ENCODE data around the gene CENPS. TPM values are rescaled to one million over a fixed set of nuclear protein-coding genes. Genes with fewer than 3 reads are reported as not detected.
"Not testable (repeated sequence)": the region's sequence is repeated elsewhere in the genome, so short reads cannot be mapped to it uniquely, and the experiment has no call there.

The CENPS gene
- total RNA-seq, 1 experiment from 2014 or later: 28.5 TPM

- no peak overlapping the region for H3K27ac ChIP-seq
- CTCF ChIA-PET: no interaction called here
- intact Hi-C loops (cut with micrococcal nuclease; ENCODE audit: unreplicated experiment): loop anchor here (5.0 kb wide), 2 partner anchors 482 to 807 kb away; partner anchors contain the start of genes LZIC and NMNAT1
- H3K36me3 ChIP-seq (ENCODE audit: low read depth): no peaks in the 10 kb centered on the region
- H3K9me3 ChIP-seq (ENCODE audit: insufficient read depth, low read depth): no peaks in the 10 kb centered on the region
- peaks cover 3% of the 10 kb centered on the region for H3K4me1 ChIP-seq (replicated peaks; ENCODE audit: insufficient read depth)
- H3F3A ChIP-seq (ENCODE audit: insufficient read depth, low read depth): peaks cover 8% of the 10 kb centered on the region; the same call in 1 of the 2 replicates
- BruUV-seq (replicated peaks): no TSS peak
- no peaks in the 10 kb centered on the region for H3K9me2 ChIP-seq (ENCODE audit: insufficient read depth)
- POLR2A ChIA-PET (ENCODE audit: unreplicated experiment): interaction anchor here (0.6 kb wide), 1 partner anchor 63 kb away, joined by 30 read pairs; no protein-coding TSS in a partner anchor
- H3K27me3 ChIP-seq (ENCODE audit: insufficient read depth, low read depth): no peaks in the 10 kb centered on the region
- no peaks in the 10 kb centered on the region for H4K20me1 ChIP-seq (ENCODE audit: insufficient read depth)
- DNase-seq: no peak
- no peak overlapping the region for H2AFZ ChIP-seq
- no peak overlapping the region for H3K4me2 ChIP-seq
- H3K4me3 ChIP-seq: no peak overlapping the region
- no peak for TF ChIP-seq EZH2 (IDR thresholded peaks at IDR 0.05; ENCODE audit: low read depth)
- TF ChIP-seq CTCF (conservative IDR thresholded peaks at IDR 0.05): no peak
- no peaks in the 10 kb centered on the region for H3K79me2 ChIP-seq (ENCODE audit: low read depth)
Measured at GRCh38 chr1:10424651-10425050, 5.6 kb upstream of the CENPS start.

- H3K36me3 ChIP-seq (ENCODE audit: low read depth); H3K9me3 ChIP-seq (ENCODE audit: insufficient read depth, low read depth); H2AFZ ChIP-seq; H3K9me2 ChIP-seq (ENCODE audit: insufficient read depth); H3K4me3 ChIP-seq; DNase-seq; H3K27me3 ChIP-seq (ENCODE audit: insufficient read depth, low read depth); BruUV-seq (replicated peaks); H3K79me2 ChIP-seq (ENCODE audit: low read depth); CTCF ChIA-PET; H3K27ac ChIP-seq; H4K20me1 ChIP-seq (ENCODE audit: insufficient read depth); H3F3A ChIP-seq (ENCODE audit: insufficient read depth, low read depth); H3K4me1 ChIP-seq (replicated peaks; ENCODE audit: insufficient read depth); H3K4me2 ChIP-seq: not testable (repeated sequence)
- POLR2A ChIA-PET (ENCODE audit: unreplicated experiment): interaction anchor here (0.7 kb wide), 2 partner anchors 27 to 92 kb away, joined by 3 to 8 read pairs; partner anchors contain the start of gene PGD
- intact Hi-C loops (cut with micrococcal nuclease; ENCODE audit: unreplicated experiment): loop anchor here (5.0 kb wide), 2 partner anchors 484 to 809 kb away; partner anchors contain the start of genes LZIC and NMNAT1
Measured at GRCh38 chr1:10425826-10426534, 4.3 kb upstream of the CENPS start.

GRCh38 chr1:10426535-10426848 is 3.7 kb upstream of the CENPS start:
- intact Hi-C loops (cut with micrococcal nuclease; ENCODE audit: unreplicated experiment): loop anchor here (5.0 kb wide), 2 partner anchors 484 to 809 kb away; partner anchors contain the start of genes LZIC and NMNAT1
- H3K4me1 ChIP-seq (replicated peaks; ENCODE audit: insufficient read depth); H3F3A ChIP-seq (ENCODE audit: insufficient read depth, low read depth); H4K20me1 ChIP-seq (ENCODE audit: insufficient read depth); H3K27ac ChIP-seq; H3K9me3 ChIP-seq (ENCODE audit: insufficient read depth, low read depth); POLR2A ChIA-PET (ENCODE audit: unreplicated experiment); H2AFZ ChIP-seq; H3K36me3 ChIP-seq (ENCODE audit: low read depth); H3K79me2 ChIP-seq (ENCODE audit: low read depth); CTCF ChIA-PET; H3K9me2 ChIP-seq (ENCODE audit: insufficient read depth); DNase-seq; H3K4me2 ChIP-seq; H3K4me3 ChIP-seq; BruUV-seq (replicated peaks); H3K27me3 ChIP-seq (ENCODE audit: insufficient read depth, low read depth): not testable (repeated sequence)

GRCh38 chr1:10428984-10429383 is 1.2 kb upstream of the CENPS start:
- no peak overlapping the region for H3K4me3 ChIP-seq
- ChIA-PET POLR2A (ENCODE audit: unreplicated experiment) (no interaction called here), CTCF (interaction anchor here (1.0 to 3.3 kb wide), 3 partner anchors 51 to 65 kb away, joined by 3 to 19 read pairs (median 3); no protein-coding TSS in a partner anchor)
- H3F3A ChIP-seq (ENCODE audit: insufficient read depth, low read depth): no peaks in the 10 kb centered on the region; the same call in 1 of the 2 replicates
- no peak overlapping the region for H3K27ac ChIP-seq
- no TSS peak for BruUV-seq (replicated peaks)
- no peaks in the 10 kb centered on the region for H4K20me1 ChIP-seq (ENCODE audit: insufficient read depth)
- no peak overlapping the region for H3K4me2 ChIP-seq
- peaks cover 13% of the 10 kb centered on the region for H3K79me2 ChIP-seq (ENCODE audit: low read depth)
- H3K36me3 ChIP-seq (ENCODE audit: low read depth): no peaks in the 10 kb centered on the region
- no peak for TF ChIP-seq EZH2 (IDR thresholded peaks at IDR 0.05; ENCODE audit: low read depth)
- no peak for TF ChIP-seq CTCF (conservative IDR thresholded peaks at IDR 0.05)
- H3K27me3 ChIP-seq (ENCODE audit: insufficient read depth, low read depth): no peaks in the 10 kb centered on the region
- H3K4me1 ChIP-seq (replicated peaks; ENCODE audit: insufficient read depth): peaks cover 10% of the 10 kb centered on the region
- H2AFZ ChIP-seq: no peak overlapping the region
- no peaks in the 10 kb centered on the region for H3K9me2 ChIP-seq (ENCODE audit: insufficient read depth)
- H3K9me3 ChIP-seq (ENCODE audit: insufficient read depth, low read depth): no peaks in the 10 kb centered on the region
- no peak for DNase-seq
- intact Hi-C loops (cut with micrococcal nuclease; ENCODE audit: unreplicated experiment): loop anchor here (1.0 to 5.0 kb wide), 5 partner anchors 52 to 812 kb away; partner anchors contain the start of genes KIF1B, LZIC and NMNAT1
